SHP77 (cell line): ENCODE data around the gene SFTPB.

Source experiments
- DNase-seq, 2 experiments: peaks; one replicate each; lab custom pipeline; 2025; lab: John Stamatoyannopoulos, UW

Gene SFTPB

DNA sequence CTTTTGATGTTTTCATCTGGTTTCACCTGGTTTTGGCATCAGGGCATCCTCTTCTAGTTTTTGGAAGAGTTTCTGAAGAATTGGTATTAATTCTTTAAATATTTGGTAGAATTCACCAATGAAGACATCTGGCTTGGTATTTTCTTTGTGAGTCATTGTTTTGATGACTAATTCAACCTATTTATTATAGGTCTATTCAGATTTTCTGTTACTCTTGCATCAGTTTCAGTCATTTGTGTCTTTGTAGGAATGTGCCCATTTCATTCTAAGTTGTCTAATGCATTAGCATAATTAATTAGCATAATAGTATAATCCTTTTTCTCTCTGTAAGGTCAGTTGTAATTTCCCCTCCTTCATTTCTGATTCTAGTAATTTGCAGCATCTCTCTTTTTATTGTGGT is 34.2 kb upstream of the SFTPB start:
- DNase-seq, result no peak

DNA sequence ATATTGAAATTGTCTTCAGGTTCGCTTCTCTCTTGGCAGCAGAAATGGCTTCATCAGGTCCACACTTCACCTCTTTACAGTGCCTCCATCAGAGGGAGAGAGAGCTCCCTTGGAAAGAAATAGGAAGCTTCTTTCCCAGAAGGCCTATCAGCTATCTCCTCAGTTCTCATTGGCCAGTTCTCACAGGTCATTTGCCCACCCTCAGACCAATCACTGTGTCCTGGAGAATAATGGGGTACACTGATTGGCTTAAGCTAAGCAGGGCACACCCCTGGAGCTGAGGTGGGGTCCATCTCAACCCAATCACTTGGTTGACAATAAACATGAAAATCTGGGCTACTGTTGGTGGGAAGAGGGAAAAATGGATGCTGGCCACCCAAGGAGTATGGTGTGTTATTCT is 31.3 kb upstream of the SFTPB start:
- DNase-seq, result no peak

DNA sequence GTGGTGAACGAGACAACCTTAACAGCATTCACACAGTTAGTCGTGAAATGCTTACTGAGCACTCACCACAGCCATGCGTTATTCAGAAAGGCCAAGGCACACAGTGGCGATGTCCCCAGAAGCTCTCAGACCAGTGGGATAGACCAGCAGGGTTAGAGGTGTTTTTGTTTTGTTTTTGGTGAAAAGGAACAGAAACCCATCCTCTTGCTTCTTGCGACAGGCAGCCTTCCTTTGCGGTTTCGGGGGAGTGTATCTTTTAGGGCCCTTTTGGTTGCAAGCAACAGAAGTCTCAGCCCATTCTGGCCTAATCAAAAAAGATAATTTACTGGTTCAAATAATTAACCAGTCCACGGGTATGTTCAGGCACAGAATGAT is 30.9 kb upstream of the SFTPB start:
- DNase-seq, result no peak

DNA sequence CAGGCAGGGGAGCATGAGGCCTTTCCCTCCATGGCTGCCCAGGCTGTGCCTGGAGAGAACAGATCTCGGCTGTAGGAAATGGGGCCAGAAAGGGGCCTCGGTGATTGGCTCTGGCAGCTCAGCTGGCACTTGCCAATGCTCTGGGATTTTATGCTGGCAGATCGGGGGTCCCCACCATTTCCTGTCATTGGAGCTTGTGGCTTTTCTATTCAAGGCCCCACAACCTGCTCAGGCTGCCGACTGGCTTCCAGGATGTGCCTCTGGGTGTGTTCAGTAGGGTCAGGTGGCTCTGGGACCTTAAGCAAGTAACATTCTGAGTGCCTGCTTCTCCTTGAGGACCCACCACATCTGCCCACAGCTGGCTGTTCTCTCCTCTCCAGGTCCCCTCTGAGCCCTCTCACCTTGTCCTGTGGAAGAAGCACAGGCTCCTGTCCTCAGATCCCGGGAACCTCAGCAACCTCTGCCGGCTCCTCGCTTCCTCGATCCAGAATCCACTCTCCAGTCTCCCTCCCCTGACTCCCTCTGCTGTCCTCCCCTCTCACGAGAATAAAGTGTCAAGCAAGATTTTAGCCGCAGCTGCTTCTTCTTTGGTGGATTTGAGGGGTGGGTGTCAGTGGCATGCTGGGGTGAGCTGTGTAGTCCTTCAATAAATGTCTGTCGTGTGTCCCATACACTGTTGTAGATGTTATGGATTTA is 30.3 kb upstream of the SFTPB start:
- no peak for DNase-seq

DNA sequence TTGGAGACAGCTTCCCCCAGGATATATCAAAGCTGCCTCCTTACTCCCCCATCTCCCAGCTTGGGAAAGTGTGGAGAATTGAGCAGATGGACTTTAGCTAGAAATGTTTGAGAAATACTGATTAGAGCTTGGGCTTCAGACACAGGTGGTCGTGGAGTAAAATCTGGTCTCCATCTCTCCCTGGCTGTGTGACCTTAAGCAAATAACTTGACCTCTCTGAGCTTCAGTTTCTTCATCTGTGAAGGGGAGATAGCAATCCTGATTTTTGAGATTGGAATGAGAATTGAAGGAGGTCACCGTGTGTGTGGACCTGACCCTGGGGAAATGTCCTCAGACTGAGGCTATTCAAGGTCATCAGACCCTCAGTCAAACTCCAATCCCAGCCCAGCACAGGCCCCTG is 29.7 kb upstream of the SFTPB start:
- no peak for DNase-seq

DNA sequence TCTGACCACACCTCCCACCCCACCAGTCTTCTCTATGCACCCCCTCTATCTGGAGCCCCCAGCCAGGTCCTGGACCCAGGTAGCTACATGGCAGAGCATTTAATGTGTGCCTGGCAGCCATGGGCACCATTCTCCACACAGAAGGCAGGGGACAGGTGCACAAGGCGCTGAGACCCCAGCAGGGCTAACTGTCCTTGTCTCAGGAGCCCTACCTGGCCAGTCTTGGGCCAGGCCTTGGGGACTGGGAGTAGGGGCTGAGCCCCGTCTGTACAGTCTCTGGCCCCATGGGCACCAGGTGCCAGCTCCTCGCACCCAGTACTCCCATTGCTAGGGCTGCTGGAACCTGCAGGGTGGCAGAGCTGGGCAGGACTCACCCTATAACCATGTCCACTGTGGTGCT is 29.1 kb upstream of the SFTPB start:
- DNase-seq, result no peak

DNA sequence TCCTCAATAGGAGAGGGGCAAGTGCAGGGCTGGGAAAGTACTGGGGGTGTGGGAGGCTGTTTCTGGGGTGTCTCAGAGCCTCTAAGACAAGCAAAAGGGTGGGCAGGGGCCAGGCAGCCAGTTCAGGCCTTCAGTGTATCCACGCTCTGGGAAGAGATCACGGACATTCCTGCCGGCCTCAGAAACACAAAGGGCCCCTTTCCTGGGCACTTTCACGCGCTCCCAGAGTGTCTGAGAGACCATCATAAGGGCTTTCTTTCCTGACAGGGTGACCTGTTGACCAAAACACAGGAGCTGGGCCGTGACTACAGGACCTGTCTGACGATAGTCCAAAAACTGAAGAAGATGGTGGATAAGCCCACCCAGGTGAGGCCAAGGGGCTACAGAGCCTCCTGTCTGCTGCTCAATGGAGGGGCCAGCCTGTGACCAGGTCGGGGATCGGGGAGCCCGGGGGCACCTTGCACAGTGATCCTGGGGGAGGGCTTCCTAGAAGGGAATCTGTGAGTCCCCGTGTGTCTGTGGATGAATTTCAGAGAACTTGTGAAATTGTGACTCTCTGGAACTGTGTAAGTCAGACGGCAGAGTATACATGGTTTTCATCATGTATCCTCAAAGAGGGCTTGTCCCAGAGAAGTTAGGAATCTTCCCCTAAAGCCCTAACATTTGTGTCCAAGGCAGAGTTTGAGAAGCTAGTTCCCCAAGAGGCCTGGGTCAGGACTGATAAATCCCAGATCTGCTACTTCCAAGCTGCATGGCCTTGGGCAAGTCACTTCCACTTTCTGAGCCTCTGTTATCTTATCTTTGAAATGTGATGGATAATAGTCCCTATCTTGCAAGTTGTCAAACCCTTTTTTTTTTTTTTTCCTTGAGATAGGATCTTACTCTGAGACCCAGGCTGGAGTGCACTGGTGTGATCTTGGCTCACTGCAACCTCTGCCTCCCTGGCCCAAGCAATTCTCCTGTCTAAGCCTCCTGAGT is 28.0 kb upstream of the SFTPB start:
- DNase-seq, result no peak

DNA sequence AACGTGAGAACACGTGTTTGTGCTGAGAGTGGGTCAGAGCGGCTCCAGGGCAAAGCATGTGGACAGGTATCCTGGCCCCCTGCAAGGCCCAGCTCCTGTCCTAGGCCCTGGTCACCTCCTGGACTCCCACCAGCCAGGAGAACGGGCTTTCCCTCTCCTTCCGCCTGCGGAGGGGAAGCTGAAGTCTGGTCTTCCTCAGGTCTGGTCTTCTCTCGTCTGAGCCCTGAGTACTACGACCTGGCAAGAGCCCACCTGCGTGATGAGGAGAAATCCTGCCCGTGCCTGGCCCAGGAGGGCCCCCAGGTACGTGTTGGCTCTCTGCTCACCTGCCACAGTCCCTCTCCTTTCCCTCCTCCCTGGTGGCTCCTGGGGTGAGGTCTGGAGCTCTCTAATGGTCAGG is 27.1 kb upstream of the SFTPB start:
- no peak for DNase-seq

DNA sequence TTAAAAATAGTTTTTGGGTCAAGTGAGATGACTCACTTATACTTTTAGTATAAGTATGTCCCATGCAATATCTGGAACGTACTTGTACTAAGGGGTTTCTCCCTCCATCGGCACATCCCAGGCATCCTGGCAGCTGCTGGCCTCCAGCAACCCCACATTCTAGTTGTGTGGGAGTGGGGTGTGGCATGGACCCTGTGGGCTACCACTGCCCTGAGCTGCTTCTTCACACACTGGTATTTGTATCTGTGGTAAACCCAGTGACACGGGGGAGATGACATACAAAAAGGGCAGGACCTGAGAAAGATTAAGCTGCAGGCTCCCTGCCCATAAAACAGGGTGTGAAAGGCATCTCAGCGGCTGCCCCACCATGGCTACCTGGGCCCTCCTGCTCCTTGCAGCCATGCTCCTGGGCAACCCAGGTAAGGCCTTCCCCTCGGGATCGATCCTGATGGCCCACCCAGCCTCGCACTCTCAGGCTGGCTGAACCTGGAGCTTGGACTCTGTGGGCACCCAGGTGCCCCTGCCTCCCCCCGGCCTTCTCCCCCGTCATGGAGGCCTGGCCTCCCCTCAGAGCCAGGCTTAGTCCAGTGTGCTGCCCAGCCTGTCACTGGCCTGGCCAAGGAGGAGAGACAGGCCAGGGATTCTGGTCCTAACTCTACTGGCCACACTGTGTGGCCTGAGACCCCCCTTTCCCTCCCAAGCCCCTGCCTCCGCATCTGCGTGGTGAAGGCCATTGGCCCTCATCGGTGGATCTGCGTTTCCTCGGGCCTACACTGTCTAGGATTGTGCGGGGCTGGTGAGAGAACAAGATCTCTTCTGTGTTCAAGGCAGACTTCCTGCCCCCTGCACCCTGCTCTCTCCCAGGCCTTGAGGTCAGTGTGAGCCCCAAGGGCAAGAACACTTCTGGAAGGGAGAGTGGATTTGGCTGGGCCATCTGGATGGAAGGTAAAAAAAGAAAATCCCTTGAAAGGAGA is 26.3 kb upstream of the SFTPB start, which contains the start of gene GNLY:
Gene GNLY, plus strand, starts transcription at position 307 of the 974 bp plus-strand sequence. Its CDS starts 61 bp downstream, at position 368.
- no peak for DNase-seq

DNA sequence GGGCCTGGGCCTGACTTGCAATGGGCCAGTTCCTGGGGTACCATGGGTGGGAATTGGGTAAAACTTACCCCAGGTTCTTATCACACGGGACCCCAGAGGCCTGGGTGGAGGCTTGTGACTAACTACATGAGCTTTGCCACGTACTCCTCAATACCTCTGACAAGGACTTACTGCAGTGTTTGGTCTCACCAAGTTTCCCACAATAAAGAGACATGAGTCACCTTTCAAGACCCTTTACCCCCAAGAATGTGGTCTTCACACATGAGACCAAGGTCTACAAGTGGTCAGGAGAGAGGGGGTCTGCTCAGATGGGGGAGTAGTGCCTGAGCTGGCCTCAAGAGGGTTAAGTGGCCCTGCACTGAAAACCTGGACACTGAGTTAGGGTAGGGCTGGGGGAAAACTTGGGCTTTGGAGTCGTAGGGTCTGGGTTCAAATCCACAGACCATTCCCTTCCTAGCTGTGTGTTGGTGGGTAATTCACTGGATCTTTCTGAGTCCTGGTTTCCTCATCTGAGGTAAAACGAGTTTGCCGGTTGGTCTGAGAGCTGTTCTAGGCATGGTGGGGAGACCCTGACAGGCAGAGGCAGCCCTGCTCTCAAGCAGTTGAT is 24.1 kb upstream of the SFTPB start:
- DNase-seq, result no peak

DNA sequence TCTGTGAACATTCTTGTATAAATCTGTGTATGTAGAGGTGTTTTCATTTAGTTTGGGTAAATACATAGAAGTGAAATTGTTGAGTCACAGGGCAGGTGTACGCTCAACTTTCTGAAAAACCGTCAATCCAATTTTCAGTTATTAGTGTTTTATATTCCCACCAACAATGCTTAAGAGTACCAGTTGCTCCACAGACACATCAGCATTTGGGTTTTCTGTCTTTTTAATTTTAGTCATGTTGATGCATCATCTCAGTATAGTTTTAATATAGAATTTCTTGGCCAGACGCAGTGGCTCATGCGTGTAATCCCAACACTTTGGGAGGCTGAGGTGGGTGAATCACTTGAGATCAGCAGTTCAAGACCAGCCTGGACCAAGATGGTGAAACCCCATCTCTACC is 22.9 kb upstream of the SFTPB start:
- no peak for DNase-seq

DNA sequence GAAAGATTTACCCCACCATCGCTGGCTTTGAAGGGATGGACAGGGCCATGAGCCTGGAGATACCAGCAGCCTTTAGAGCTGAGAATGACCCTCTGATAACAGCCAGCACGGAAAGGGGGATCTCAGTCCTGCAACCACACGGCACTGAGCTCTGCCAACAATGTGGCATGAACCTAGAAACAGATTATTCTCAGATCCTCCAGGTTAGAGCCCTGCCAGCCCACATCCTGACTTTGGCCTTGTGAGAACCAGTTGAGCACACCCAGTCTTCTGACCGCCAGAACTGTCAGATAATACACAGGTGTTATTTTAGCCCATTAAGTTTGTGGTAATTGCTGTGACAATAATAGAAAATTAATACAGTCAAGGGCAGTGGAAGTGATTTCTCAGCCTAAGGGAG is 16.8 kb upstream of the SFTPB start:
- no peak for DNase-seq

DNA sequence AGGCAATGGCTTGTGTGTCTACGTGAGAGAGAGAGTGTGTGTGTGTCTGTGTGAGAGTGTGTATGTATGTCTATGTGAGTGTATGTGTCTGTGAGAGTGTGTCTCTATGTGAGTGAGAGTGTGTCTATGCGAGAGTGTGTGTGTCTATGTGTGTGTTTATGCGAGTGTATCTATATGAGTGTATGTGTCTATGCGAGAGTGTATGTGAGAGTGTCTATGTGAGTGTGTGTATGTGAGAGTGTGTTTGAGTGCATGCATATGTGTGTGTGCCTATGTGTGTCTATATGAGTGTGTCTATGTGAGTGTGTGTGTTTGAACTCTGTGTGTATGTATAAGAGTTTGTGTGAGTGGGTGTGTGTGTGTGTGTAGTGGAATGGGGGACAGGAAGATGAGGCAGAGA is 16.4 kb upstream of the SFTPB start:
- DNase-seq, result no peak

DNA sequence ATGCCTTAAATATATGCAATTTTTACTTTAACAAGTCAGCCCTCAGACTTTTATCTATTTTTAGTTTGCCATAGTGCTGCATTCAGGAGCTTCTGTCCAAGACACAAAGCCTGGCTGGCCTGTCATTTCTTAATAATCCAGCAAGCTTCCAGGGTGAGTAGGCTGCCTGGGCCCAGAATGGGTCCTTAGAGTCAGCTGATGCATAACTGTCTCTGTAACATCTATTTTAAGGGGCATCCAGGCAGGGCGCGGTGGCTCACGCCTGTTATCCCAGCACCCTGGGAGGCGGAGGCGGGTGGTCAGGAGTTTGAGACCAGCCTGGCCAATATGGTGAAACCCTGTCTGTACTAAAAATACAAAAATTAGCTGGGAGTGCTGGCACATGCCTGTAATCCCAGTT is 14.4 kb upstream of the SFTPB start:
- DNase-seq, result no peak

DNA sequence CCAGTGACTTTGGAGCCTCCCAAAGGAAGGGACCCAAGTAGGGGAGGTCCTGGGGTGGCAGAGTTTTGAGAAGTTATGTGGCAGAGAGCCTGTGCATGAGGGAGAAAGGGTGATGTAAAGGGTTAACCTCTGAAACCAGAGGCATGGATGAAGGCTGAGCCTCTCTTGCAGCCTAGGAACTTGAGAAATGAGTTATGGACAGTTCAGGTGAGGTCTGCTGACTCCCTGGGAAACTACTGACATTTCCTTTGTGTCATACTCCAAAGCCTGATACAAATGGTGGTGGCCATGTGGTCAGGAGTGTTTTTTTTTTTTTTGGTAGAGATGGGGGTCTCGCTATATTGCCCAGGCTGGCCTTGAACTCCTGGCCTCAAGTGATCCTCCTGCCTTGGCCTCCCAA is 13.8 kb upstream of the SFTPB start:
- DNase-seq, result no peak

DNA sequence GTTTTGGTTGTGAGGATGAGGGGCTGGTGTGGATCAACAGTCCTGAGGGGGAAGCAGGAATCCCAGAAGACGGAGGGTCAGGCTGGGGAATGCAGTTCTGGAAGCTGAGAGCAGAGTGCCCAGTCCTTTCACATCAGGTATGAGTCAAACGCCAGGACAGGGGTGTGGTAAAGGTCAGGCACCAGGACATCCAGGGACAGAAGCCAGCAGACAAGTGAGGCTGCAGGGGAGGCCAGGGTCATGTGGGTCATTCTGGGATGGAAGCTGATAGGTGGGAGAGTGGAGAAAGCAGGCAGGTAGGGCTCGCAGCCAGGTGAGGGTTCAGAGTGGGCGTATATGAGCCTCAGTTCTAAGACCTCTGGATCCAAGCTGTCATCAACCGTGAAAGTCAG is 13.4 kb upstream of the SFTPB start:
- DNase-seq, result no peak

DNA sequence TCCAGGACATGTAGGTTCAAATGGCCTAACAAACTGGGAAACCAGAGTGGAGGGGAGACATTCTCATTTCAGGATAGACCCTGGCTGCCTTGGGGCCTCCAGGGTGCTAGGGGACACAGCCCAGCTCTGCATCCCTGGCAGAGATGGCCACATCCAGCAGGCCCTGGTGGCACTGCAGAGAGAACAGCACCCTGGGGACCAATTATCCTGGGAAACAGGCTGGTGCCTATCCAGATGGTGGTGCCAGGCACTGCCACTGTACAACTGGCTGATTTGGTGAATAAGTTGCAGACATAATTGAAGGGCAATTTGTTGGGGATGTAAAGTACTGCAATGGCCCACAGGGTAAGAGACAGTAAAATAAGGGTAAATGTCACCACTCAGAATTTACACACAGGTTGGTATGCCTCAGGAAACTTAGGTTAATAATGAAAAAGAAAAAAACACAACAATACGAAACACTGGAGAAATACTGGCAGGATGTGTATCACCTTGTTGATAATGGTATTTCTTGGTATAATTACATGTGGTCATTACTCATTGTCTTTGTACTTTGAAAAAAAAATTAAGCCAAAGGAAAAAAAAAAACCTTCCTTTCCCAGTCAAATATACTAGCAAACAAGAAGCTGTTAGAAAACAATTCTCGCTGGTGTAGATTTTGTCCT is 12.8 kb upstream of the SFTPB start:
- no peak for DNase-seq

DNA sequence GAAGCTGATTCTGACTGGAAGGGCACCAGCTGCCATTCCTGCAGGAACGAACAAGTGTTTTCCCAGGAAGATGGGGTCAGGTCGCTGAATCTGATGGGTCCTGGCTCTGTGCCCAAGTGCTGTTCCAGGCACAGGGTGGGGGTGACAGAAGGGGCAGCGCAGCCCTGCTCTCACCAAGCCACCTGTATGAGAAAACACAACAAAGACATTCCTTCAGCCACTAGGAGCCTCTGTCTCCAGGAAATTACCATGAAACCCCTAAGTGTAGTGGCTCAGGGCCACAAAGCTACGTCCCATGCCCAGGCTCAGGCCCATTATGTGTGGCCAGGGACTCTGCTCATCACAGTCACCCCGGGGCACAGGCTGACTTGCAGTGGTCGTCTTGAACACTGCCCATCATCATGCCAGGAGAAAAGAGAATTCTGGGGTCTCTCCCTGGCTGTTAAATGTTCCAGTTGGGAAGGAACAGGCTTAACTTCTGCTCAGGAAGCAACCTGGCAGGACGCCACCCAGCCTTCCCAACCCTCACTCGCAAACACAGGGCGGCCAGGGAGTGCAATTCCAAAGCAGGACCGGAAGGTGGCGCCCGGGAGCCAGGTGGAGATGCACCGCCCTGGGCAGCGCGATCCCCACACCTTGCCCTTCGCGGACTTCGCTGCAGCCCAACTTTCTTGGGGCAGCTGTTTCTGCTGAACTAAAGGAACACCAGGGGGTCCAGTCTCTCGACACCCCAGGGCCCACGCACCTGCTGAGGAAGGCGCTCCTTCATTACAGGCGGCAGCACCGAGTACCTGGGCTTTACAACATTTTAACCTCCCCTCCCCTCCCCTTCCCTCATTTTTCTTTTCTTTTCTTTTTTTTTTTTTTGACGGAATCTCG is 11.0 kb upstream of the SFTPB start:
- DNase-seq, result peak; percentile 52 to 55

DNA sequence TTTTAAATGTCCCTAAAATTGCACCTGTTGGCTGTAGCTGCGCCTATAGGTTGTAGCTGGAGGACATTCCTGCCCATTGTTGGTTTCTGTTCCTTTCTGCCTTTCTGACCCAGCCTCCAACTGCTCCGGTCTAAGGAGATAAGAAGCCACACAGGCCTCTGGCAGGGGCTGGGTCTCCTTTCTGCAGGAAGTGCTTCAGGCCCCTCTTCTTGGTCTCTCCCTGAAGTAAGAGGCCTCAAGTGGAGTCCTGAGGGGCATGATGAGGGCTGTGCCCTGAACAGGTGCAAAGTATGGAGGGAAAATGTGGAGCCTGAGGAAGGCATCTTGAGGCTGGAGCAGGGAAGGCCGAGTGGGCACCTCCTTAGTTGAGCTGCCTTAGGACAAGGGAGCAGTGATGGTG is 10.4 kb upstream of the SFTPB start:
- no peak for DNase-seq

DNA sequence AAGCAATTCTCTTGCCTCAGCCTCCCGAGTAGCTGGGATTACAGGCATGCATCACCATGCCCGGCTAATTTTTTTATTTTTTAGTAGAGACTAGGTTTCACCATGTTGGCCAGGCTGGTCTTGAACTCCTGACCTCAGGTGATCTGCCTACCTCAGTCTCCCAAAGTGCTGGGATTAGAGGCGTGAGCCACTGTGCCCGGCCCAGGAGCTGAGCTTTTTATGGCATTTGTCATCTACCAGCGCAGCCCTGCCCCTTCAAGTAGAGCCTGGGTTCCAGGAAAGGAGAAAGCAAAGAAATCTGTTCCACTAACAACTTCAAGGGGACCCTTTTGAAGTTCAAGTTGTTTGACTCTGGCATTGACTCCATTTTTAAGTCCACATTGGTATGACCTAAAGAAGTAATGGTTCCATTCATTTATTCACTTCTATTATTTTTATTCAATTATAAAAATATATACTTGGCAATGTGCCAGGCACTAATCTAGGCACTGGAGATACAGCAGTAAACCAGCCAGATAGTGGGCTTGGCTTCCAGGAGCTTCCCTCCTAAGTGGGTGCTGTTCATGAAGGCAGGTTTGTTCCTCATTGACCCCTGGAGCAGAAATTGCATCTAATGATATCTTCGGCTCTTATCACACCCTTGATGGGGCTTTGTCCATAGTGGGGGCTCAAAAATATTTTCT is 8.0 kb upstream of the SFTPB start:
- DNase-seq, result no peak
